Prostate gland (tissue), 2 donors: ENCODE results near the gene ST6GALNAC3.

Experiments used
- CTCF ChIP-seq, 4 experiments: fragments of 200-600 bp in 2 of 4; fragments of 450-650 bp in 2 of 4; sonication (generic) in 2 of 4; IDR thresholded peaks; 1 replicate in 3 of 4; 2 replicates in 1 of 4; pipeline ENCODE4 v1.5.1; 2016 to 2019; ENCODE audit warnings: antibody characterized with exemption in 4 of 4, mild to moderate bottlenecking in 2 of 4, moderate library complexity in 2 of 4
- POLR2A ChIP-seq: fragments of 450-650 bp; IDR thresholded peaks from one replicate; pipeline ENCODE4 v1.6.1; 2016; ENCODE audit warnings: antibody characterized with exemption, mild to moderate bottlenecking

- TF ChIP-seq CTCF (IDR thresholded peaks at IDR 0.05) (no peak), POLR2A (no peak)
Observed at GRCh38 chr1:76482272-76482671, 407.7 kb downstream of the ST6GALNAC3 start.
